Thyroid gland (tissue), 4 donors: ENCODE results near the gene ARMCX6.

ENCODE experiments used
- POLR2A ChIP-seq, 2 donors: fragments of 450-650 bp; IDR thresholded peaks; one replicate each; pipeline ENCODE4 v1.6.1; 2017; ENCODE audit warnings: antibody characterized with exemption in 2 of 2, mild to moderate bottlenecking in 2 of 2, moderate library complexity in 1 of 2
- TF ChIP-seq, protein P1 (sequence below), 6 experiments: fragments of 200-600 bp in 3 of 6; fragments of 450-650 bp in 3 of 6; sonication (generic) in 3 of 6; IDR thresholded peaks; one replicate each; pipeline ENCODE4 v1.5.1; 2016 to 2019; ENCODE audit warnings: antibody characterized with exemption in 6 of 6, mild to moderate bottlenecking in 2 of 6, inconsistent platforms in 1 of 6, moderate library complexity in 1 of 6

DNA sequence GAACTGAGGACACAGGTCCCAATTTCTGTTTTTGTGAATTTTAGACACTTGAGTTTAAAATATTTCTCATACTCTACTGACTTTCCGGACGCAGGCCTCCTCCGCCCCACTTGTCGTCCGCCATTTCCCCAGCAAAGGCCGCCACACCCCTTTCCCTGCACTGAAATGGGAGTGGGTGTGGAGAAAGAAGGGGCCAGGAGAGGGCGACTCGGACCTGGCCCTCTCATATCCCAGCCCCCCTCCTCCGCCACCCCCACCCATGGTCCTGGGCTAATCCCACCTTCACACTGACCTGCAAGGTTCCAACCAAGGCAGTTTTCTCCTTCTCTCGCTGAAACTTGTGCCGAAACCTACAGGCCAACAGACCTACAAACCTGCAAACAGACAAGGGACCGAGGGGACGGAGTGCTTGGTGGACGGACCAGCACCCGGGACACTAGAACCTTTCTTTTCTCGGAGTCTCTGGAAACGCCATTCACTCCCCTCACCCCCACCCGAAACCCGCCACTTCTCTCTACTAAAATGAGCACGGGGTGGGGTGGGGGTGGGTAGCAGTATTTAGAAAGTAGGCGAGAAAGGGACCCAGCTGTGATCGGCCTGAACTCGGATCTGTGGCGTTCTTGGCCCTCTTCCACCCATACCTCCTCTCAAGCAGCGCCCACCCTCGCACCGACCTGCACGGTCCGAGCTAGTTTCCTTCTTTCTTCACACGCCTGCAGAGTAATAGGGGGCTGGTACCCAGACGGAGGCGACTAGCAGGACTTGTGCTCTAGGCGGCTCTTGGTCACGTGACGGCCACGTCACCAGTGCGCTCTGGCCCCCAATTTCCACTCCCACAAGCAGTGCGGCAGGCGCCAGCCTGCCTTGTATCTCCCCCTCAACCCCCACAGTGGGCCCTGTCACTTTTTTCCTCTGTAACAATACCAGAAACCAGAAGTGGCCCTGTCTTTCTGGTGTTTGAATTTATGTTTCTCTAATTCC, at the start of gene ARMCX6:
- TF ChIP-seq POLR2A (IDR thresholded peaks at IDR 0.05), result peak in 1 of 2 donors; percentile 79
- TF ChIP-seq, protein P1, sequence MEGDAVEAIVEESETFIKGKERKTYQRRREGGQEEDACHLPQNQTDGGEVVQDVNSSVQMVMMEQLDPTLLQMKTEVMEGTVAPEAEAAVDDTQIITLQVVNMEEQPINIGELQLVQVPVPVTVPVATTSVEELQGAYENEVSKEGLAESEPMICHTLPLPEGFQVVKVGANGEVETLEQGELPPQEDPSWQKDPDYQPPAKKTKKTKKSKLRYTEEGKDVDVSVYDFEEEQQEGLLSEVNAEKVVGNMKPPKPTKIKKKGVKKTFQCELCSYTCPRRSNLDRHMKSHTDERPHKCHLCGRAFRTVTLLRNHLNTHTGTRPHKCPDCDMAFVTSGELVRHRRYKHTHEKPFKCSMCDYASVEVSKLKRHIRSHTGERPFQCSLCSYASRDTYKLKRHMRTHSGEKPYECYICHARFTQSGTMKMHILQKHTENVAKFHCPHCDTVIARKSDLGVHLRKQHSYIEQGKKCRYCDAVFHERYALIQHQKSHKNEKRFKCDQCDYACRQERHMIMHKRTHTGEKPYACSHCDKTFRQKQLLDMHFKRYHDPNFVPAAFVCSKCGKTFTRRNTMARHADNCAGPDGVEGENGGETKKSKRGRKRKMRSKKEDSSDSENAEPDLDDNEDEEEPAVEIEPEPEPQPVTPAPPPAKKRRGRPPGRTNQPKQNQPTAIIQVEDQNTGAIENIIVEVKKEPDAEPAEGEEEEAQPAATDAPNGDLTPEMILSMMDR (IDR thresholded peaks at IDR 0.05), result peak in 5 of 6 experiments; percentile 26 to 49 (median 45)
